H1 (cell line): ENCODE data around the gene NSDHL.

ENCODE experiments used
- GABPA ChIP-seq: IDR thresholded peaks from 2 replicates; pipeline ENCODE4 v1.6.1; 2011; ENCODE audit warnings: mild to moderate bottlenecking, low read length, moderate library complexity, borderline replicate concordance; ENCODE audit not compliant: insufficient read depth
- RNF2 ChIP-seq: fragments of 200-900, 300-1000 bp; sonication (generic); IDR thresholded peaks from 2 replicates; pipeline ENCODE4 v1.7.1; 2016; ENCODE audit warnings: borderline replicate concordance, low read depth, mild to moderate bottlenecking, antibody characterized with exemption, low read length; ENCODE audit not compliant: poor library complexity, severe bottlenecking; ENCODE audit errors: missing control alignments
- SIN3A ChIP-seq, 2 experiments: IDR thresholded peaks in 1 of 2; conservative IDR thresholded peaks in 1 of 2; 2 replicates each; pipeline ENCODE4 v1.6.1; 2011 to 2012; ENCODE audit warnings: low read length in 2 of 2, improper control_type of control experiment in 1 of 2, low read depth in 1 of 2, mild to moderate bottlenecking in 1 of 2
- SP4 ChIP-seq: IDR thresholded peaks from 2 replicates; pipeline ENCODE4 v1.6.1; 2012; ENCODE audit warnings: low read length, inconsistent platforms
- TCF12 ChIP-seq: IDR thresholded peaks from 2 replicates; pipeline ENCODE4 v1.6.1; 2011; ENCODE audit warnings: low read depth, mild to moderate bottlenecking, low read length
- ZNF274 ChIP-seq: IDR thresholded peaks from 2 replicates; pipeline ENCODE4 v1.7.0; 2012; ENCODE audit warnings: low read length, borderline replicate concordance; ENCODE audit errors: extremely low read depth
- TF ChIP-seq, protein P1 (sequence below), 3 experiments: IDR thresholded peaks; 1 replicate in 2 of 3; 2 replicates in 1 of 3; pipeline versions ENCODE4 v1.5.1 to v1.6.1; 2011; ENCODE audit warnings: low read length in 3 of 3, mild to moderate bottlenecking in 3 of 3, inconsistent platforms in 2 of 3, low read depth in 1 of 3, moderate library complexity in 1 of 3; ENCODE audit not compliant: insufficient read depth in 1 of 3; ENCODE audit errors: control extremely low read depth in 1 of 3
- TF ChIP-seq, protein P2 (sequence below): IDR thresholded peaks from 2 replicates; pipeline ENCODE4 v1.6.1; 2011; ENCODE audit warnings: low read length, improper control_type of control experiment

DNA sequence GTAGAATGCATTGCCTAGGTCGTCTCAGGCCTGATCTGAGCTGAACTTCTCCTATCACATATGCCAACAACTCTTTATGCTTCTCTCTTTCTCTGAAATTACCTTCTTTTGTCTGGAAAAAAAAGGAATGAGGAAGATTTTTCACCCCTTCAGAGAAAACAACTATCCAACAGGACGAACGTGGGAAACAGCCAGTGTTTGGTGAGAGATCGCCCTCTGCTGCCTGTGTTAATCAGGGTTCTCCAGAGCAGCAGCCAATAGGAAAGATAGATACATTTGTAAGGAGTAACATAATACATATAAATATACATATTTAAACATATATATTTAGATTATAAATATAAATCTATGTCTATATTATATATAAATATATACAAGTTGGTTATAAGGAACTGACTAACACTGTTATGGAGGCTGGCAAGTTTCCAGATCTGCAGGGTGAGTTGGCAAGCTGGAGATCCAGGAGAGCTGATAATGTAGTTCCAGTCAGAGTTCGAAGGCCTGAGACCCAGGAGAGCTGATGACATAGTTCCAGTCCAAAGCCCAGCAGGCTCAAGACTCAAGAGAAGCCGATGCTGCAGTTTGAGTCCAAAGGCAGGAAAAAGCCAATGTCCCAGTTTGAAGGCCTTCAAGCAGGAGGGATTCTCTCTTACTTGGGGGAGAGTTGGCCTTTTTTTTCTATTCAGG lies 13.6 kb upstream of the NSDHL start:
- no peak for TF ChIP-seq GABPA
- TF ChIP-seq, protein P1, sequence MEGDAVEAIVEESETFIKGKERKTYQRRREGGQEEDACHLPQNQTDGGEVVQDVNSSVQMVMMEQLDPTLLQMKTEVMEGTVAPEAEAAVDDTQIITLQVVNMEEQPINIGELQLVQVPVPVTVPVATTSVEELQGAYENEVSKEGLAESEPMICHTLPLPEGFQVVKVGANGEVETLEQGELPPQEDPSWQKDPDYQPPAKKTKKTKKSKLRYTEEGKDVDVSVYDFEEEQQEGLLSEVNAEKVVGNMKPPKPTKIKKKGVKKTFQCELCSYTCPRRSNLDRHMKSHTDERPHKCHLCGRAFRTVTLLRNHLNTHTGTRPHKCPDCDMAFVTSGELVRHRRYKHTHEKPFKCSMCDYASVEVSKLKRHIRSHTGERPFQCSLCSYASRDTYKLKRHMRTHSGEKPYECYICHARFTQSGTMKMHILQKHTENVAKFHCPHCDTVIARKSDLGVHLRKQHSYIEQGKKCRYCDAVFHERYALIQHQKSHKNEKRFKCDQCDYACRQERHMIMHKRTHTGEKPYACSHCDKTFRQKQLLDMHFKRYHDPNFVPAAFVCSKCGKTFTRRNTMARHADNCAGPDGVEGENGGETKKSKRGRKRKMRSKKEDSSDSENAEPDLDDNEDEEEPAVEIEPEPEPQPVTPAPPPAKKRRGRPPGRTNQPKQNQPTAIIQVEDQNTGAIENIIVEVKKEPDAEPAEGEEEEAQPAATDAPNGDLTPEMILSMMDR (IDR thresholded peaks at IDR 0.05; ENCODE audit: control extremely low read depth in 1 of 3, insufficient read depth in 1 of 3, low read depth in 1 of 3, low read length in 3 of 3): peak; percentile 25 to 58 (median 48)
- TF ChIP-seq ZNF274: no peak
- TF ChIP-seq TCF12: no peak
- TF ChIP-seq SIN3A (conservative IDR thresholded peaks at IDR 0.05 in 1 of 2, IDR thresholded peaks at IDR 0.05 in 1 of 2; ENCODE audit: low read depth in 1 of 2, low read length in 2 of 2): no peak
- no peak for TF ChIP-seq SP4
- no peak for TF ChIP-seq RNF2
- TF ChIP-seq, protein P2, sequence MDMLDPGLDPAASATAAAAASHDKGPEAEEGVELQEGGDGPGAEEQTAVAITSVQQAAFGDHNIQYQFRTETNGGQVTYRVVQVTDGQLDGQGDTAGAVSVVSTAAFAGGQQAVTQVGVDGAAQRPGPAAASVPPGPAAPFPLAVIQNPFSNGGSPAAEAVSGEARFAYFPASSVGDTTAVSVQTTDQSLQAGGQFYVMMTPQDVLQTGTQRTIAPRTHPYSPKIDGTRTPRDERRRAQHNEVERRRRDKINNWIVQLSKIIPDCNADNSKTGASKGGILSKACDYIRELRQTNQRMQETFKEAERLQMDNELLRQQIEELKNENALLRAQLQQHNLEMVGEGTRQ: no peak
